Osteoblast (primary cell): Measurements from ENCODE around the gene SENP5. TPM values are rescaled to one million over a fixed set of nuclear protein-coding genes. Genes with fewer than 3 reads are reported as not detected.

Experiments
- DNase-seq: peaks from one replicate; pipeline ENCODE4 v3.0.0; 2011; ENCODE audit warnings: low spot score, mixed read lengths; ENCODE audit not compliant: insufficient read length; ENCODE audit errors: missing footprints
- H2AFZ ChIP-seq: 2 replicates; pipeline ENCODE4 v1.6.0; 2011; ENCODE audit warnings: mild to moderate bottlenecking, low read length
- H3K27ac ChIP-seq: 2 replicates; pipeline ENCODE4 v1.5.1; 2011; ENCODE audit warnings: mild to moderate bottlenecking, low read depth, low read length, moderate library complexity
- H3K27me3 ChIP-seq: 2 replicates; pipeline ENCODE4 v1.6.0; 2012; ENCODE audit warnings: mild to moderate bottlenecking, control low read depth, inconsistent platforms, low read length, moderate library complexity; ENCODE audit not compliant: insufficient read depth
- H3K36me3 ChIP-seq: 2 replicates; pipeline ENCODE4 v1.5.1; 2011; ENCODE audit warnings: mild to moderate bottlenecking, low read length, control low read depth, moderate library complexity; ENCODE audit not compliant: insufficient read depth
- H3K4me1 ChIP-seq: 2 replicates; pipeline ENCODE4 v1.5.1; 2011; ENCODE audit warnings: mild to moderate bottlenecking, low read length, control low read depth, moderate library complexity; ENCODE audit not compliant: insufficient read depth
- H3K4me2 ChIP-seq: 2 replicates; pipeline ENCODE4 v1.6.0; 2011; ENCODE audit warnings: mild to moderate bottlenecking, low read length; ENCODE audit not compliant: insufficient read depth
- H3K4me3 ChIP-seq: fragments of 200-600 bp; sonication (generic); 3 replicates; pipeline ENCODE4 v1.5.1; 2012; ENCODE audit warnings: mild to moderate bottlenecking, low read length, inconsistent platforms; ENCODE audit not compliant: insufficient read depth
- H3K79me2 ChIP-seq: 2 replicates; pipeline ENCODE4 v1.6.0; 2012; ENCODE audit warnings: mild to moderate bottlenecking, low read length, control low read depth, inconsistent platforms; ENCODE audit not compliant: insufficient read depth
- H3K9me3 ChIP-seq: 2 replicates; pipeline ENCODE4 v1.5.1; 2011; ENCODE audit warnings: low read depth, low read length, control low read depth
- H4K20me1 ChIP-seq: 2 replicates; pipeline ENCODE4 v1.6.0; 2012; ENCODE audit warnings: mild to moderate bottlenecking, low read length, control low read depth; ENCODE audit not compliant: insufficient read depth
- CTCF ChIP-seq: IDR thresholded peaks from 2 replicates; pipeline ENCODE4 v1.5.1; 2011; ENCODE audit warnings: mild to moderate bottlenecking, low read depth, low read length, moderate library complexity; ENCODE audit errors: extremely low read depth
- total RNA-seq: library from RNA; depleted of rRNA; stranded (reverse); fragments of >200 nt; gene quantifications from 2 replicates; pipeline ENCODE4 v1.2.3, GENCODE V29; 2012

Gene SENP5
- total RNA-seq, 1 donor = 43.4 TPM

GRCh38 chr3:196979545-196979944 lies 111.8 kb downstream of the SENP5 start:
- Histone ChIP-seq H3K79me2 (no peaks in the 10 kb centered on the region), H3K9me3 (no peaks in the 10 kb centered on the region), H3K36me3 (no peaks in the 10 kb centered on the region), H3K4me2 (no peak overlapping the region), H3K27ac (no peak overlapping the region), H3K4me3 (no peak overlapping the region), H3K27me3 (peaks cover 7% of the 10 kb centered on the region), H3K4me1 (peaks cover 10% of the 10 kb centered on the region), H2AFZ (peak overlapping the region; percentile 54), H4K20me1 (no peaks in the 10 kb centered on the region)
- no peak for TF ChIP-seq CTCF
- peak; percentile 89 for DNase-seq

- Histone ChIP-seq H3K36me3 (no peaks in the 10 kb centered on the region), H3K4me3 (no peak overlapping the region), H3K27me3 (peaks cover 12% of the 10 kb centered on the region), H2AFZ (no peak overlapping the region), H3K9me3 (no peaks in the 10 kb centered on the region), H3K4me1 (peaks cover 10% of the 10 kb centered on the region), H3K27ac (no peak overlapping the region), H4K20me1 (no peaks in the 10 kb centered on the region), H3K4me2 (no peak overlapping the region), H3K79me2 (no peaks in the 10 kb centered on the region)
- DNase-seq = no peak
- no peak for TF ChIP-seq CTCF
Measured at GRCh38 chr3:196981657-196982056, 113.9 kb downstream of the SENP5 start.

GRCh38 chr3:196983186-196983585 lies 115.5 kb downstream of the SENP5 start:
- H3K9me3 ChIP-seq = no peaks in the 10 kb centered on the region
- H3K4me3 ChIP-seq = no peak overlapping the region
- H4K20me1 ChIP-seq = no peaks in the 10 kb centered on the region
- no peak for TF ChIP-seq CTCF
- peaks cover 10% of the 10 kb centered on the region for H3K4me1 ChIP-seq
- no peak for DNase-seq
- no peaks in the 10 kb centered on the region for H3K36me3 ChIP-seq
- no peak overlapping the region for H2AFZ ChIP-seq
- H3K27ac ChIP-seq = no peak overlapping the region
- peaks cover 16% of the 10 kb centered on the region for H3K27me3 ChIP-seq
- no peaks in the 10 kb centered on the region for H3K79me2 ChIP-seq
- H3K4me2 ChIP-seq = no peak overlapping the region

Other genes starting within 250 kb of the SENP5 start
- 0.72 and 1.2 TPM in 2 replicates for gene NRROS, start 228.2 kb upstream of the SENP5 start, total RNA-seq
- gene CEP19, start 155.7 kb upstream of the SENP5 start, total RNA-seq = 3.6 and 3.8 TPM in 2 replicates
- 19.2 and 26.8 TPM in 2 replicates for gene PIGX, start 155.5 kb upstream of the SENP5 start, total RNA-seq
- 36.6 and 37.4 TPM in 2 replicates for gene PAK2, start 128.1 kb upstream of the SENP5 start, total RNA-seq
- gene NCBP2, start 74.6 kb downstream of the SENP5 start, total RNA-seq = 43.1 and 43.9 TPM in 2 replicates
- 2.9 and 4.0 TPM in 2 replicates for gene PIGZ, start 100.9 kb downstream of the SENP5 start, total RNA-seq
- 2.4 and 5.1 TPM in 2 replicates for gene MELTF, start 161.9 kb downstream of the SENP5 start, total RNA-seq